Osteoblast (primary cell): Measurements from ENCODE around the gene CLOCK. TPM values are rescaled to one million over a fixed set of nuclear protein-coding genes. Genes with fewer than 3 reads are reported as not detected.

ENCODE experiments used
- DNase-seq: peaks from one replicate; pipeline ENCODE4 v3.0.0; 2011; ENCODE audit warnings: low spot score, mixed read lengths; ENCODE audit not compliant: insufficient read length; ENCODE audit errors: missing footprints
- H2AFZ ChIP-seq: 2 replicates; pipeline ENCODE4 v1.6.0; 2011; ENCODE audit warnings: mild to moderate bottlenecking, low read length
- H3K27ac ChIP-seq: 2 replicates; pipeline ENCODE4 v1.5.1; 2011; ENCODE audit warnings: mild to moderate bottlenecking, low read depth, low read length, moderate library complexity
- H3K27me3 ChIP-seq: 2 replicates; pipeline ENCODE4 v1.6.0; 2012; ENCODE audit warnings: mild to moderate bottlenecking, control low read depth, inconsistent platforms, low read length, moderate library complexity; ENCODE audit not compliant: insufficient read depth
- H3K36me3 ChIP-seq: 2 replicates; pipeline ENCODE4 v1.5.1; 2011; ENCODE audit warnings: mild to moderate bottlenecking, low read length, control low read depth, moderate library complexity; ENCODE audit not compliant: insufficient read depth
- H3K4me1 ChIP-seq: 2 replicates; pipeline ENCODE4 v1.5.1; 2011; ENCODE audit warnings: mild to moderate bottlenecking, low read length, control low read depth, moderate library complexity; ENCODE audit not compliant: insufficient read depth
- H3K4me2 ChIP-seq: 2 replicates; pipeline ENCODE4 v1.6.0; 2011; ENCODE audit warnings: mild to moderate bottlenecking, low read length; ENCODE audit not compliant: insufficient read depth
- H3K4me3 ChIP-seq: fragments of 200-600 bp; sonication (generic); 3 replicates; pipeline ENCODE4 v1.5.1; 2012; ENCODE audit warnings: mild to moderate bottlenecking, low read length, inconsistent platforms; ENCODE audit not compliant: insufficient read depth
- H3K79me2 ChIP-seq: 2 replicates; pipeline ENCODE4 v1.6.0; 2012; ENCODE audit warnings: mild to moderate bottlenecking, low read length, control low read depth, inconsistent platforms; ENCODE audit not compliant: insufficient read depth
- H3K9me3 ChIP-seq: 2 replicates; pipeline ENCODE4 v1.5.1; 2011; ENCODE audit warnings: low read depth, low read length, control low read depth
- H4K20me1 ChIP-seq: 2 replicates; pipeline ENCODE4 v1.6.0; 2012; ENCODE audit warnings: mild to moderate bottlenecking, low read length, control low read depth; ENCODE audit not compliant: insufficient read depth
- total RNA-seq: library from RNA; depleted of rRNA; stranded (reverse); fragments of >200 nt; gene quantifications from 2 replicates; pipeline ENCODE4 v1.2.3, GENCODE V29; 2012
- TF ChIP-seq, protein P1 (sequence below): IDR thresholded peaks from 2 replicates; pipeline ENCODE4 v1.5.1; 2011; ENCODE audit warnings: mild to moderate bottlenecking, low read depth, low read length, moderate library complexity; ENCODE audit errors: extremely low read depth

Gene CLOCK
- total RNA-seq, 1 donor = 34.4 TPM

DNA sequence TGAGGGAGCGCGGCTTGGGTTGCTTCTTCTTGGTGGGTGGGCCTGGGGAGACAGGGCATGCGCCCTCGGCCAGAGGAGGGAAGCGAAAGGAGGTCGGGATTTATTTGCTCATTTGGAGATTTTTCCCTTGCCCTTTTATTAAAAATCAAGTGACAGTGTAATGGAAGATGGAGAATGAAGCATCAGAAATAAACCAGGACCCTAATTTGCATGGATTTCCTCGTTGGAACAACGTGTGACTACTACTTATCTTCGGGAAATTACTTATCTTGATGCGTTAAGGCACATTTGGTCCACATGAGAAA, 709 bp upstream of the CLOCK start:
- TF ChIP-seq, protein P1, sequence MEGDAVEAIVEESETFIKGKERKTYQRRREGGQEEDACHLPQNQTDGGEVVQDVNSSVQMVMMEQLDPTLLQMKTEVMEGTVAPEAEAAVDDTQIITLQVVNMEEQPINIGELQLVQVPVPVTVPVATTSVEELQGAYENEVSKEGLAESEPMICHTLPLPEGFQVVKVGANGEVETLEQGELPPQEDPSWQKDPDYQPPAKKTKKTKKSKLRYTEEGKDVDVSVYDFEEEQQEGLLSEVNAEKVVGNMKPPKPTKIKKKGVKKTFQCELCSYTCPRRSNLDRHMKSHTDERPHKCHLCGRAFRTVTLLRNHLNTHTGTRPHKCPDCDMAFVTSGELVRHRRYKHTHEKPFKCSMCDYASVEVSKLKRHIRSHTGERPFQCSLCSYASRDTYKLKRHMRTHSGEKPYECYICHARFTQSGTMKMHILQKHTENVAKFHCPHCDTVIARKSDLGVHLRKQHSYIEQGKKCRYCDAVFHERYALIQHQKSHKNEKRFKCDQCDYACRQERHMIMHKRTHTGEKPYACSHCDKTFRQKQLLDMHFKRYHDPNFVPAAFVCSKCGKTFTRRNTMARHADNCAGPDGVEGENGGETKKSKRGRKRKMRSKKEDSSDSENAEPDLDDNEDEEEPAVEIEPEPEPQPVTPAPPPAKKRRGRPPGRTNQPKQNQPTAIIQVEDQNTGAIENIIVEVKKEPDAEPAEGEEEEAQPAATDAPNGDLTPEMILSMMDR = no peak
- no peaks in the 10 kb centered on the region for H3K36me3 ChIP-seq
- peak overlapping the region; percentile 86 for H3K4me2 ChIP-seq
- peak overlapping the region; percentile 90 for H2AFZ ChIP-seq
- DNase-seq = no peak
- H3K79me2 ChIP-seq = peaks cover 28% of the 10 kb centered on the region
- peak overlapping the region; percentile 80 for H3K27ac ChIP-seq
- H3K9me3 ChIP-seq = no peaks in the 10 kb centered on the region
- peak overlapping the region; percentile 87 for H3K4me3 ChIP-seq
- H3K27me3 ChIP-seq = no peaks in the 10 kb centered on the region
- peaks cover 8% of the 10 kb centered on the region for H4K20me1 ChIP-seq
- peaks cover 43% of the 10 kb centered on the region for H3K4me1 ChIP-seq

DNA sequence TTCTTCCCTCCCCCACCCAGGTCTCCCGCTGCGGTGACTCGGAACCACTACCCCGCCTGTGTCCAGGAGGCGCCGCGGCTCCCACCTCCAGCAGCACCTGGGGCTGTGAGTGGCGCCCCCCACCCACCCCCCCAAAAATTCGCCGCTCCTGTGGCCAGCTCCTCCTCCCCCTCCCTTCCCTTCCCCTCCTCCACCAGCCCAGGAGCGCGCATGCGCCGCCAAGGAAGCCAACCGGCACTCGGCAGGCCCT, 278 bp downstream of the CLOCK start:
- peak overlapping the region; percentile 90 for H2AFZ ChIP-seq
- H3K27ac ChIP-seq = peak overlapping the region; percentile 80
- DNase-seq = no peak
- H3K79me2 ChIP-seq = peaks cover 36% of the 10 kb centered on the region
- peaks cover 9% of the 10 kb centered on the region for H4K20me1 ChIP-seq
- H3K4me1 ChIP-seq = peaks cover 43% of the 10 kb centered on the region
- peak overlapping the region; percentile 87 for H3K4me3 ChIP-seq
- no peaks in the 10 kb centered on the region for H3K9me3 ChIP-seq
- H3K36me3 ChIP-seq = no peaks in the 10 kb centered on the region
- H3K4me2 ChIP-seq = peak overlapping the region; percentile 86
- H3K27me3 ChIP-seq = no peaks in the 10 kb centered on the region
- TF ChIP-seq, protein P1 = no peak

DNA sequence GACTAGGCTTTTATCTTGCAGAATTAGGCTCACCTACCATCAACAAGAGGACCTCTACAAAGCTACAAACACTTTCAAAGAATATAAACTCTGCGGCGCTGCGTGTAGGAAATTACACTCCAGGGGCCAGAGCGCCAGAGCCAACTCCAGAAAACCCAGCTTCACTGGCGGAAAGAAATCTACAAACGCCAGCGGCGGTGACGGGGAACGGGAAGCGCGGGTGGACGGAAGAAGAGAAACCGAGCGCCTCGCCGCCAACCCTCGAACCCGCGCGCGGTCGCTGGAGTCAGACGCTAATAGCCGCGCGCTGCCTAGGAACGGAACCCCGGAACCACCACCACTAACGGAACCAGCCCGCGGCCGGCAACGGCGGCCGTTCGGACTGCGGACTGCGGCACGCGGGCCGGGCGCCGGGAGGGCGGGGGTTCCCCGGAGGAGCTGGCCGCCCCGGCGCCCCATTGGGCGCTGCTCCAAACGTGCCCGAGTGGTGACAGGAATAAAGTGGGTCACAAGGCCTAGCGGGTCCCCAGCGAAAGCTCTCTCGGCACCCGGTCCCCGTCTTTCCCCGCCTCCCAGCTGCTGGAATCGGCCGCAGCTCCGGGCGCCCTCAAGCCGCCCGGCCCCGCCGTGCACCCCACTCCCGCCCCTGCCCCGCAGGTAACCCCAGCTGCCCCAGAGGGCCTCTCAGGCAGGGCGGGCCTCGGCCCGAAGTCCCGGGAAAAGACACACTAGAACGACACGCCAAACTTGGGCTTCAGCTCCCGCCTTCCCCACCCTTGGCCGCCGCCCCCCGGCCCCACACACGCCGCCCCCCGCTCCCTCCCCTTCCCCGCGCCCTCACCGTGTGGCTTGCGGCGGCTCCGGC, 836 bp downstream of the CLOCK start:
- peak; percentile 91 for DNase-seq
- peaks cover 9% of the 10 kb centered on the region for H4K20me1 ChIP-seq
- no peaks in the 10 kb centered on the region for H3K9me3 ChIP-seq
- peaks cover 43% of the 10 kb centered on the region for H3K4me1 ChIP-seq
- peaks cover 42% of the 10 kb centered on the region for H3K79me2 ChIP-seq
- no peaks in the 10 kb centered on the region for H3K27me3 ChIP-seq
- H3K4me2 ChIP-seq = peak overlapping the region; percentile 92
- peak overlapping the region; percentile 67 for H3K27ac ChIP-seq
- H3K4me3 ChIP-seq = peak overlapping the region; percentile 87
- TF ChIP-seq, protein P1 = no peak
- H3K36me3 ChIP-seq = no peaks in the 10 kb centered on the region
- H2AFZ ChIP-seq = peak overlapping the region; percentile 88

GRCh38 chr4:55545151-55545550, 1.6 kb downstream of the CLOCK start:
- Histone ChIP-seq H3K4me2 (peak overlapping the region; percentile 92), H3K27ac (peak overlapping the region; percentile 67), H4K20me1 (peaks cover 9% of the 10 kb centered on the region), H3K9me3 (no peaks in the 10 kb centered on the region), H3K4me3 (peak overlapping the region; percentile 87), H3K4me1 (peaks cover 39% of the 10 kb centered on the region), H3K36me3 (no peaks in the 10 kb centered on the region), H2AFZ (peak overlapping the region; percentile 88), H3K79me2 (peaks cover 48% of the 10 kb centered on the region), H3K27me3 (no peaks in the 10 kb centered on the region)
- TF ChIP-seq, protein P1 = no peak
- no peak for DNase-seq
